SU-DHL-6 (cell line): ENCODE results near the gene CCNL1.

Experiments used
- CTCF ChIP-seq: fragments of 200-600 bp; sonication (generic); IDR thresholded peaks from one replicate; pipeline ENCODE4 v1.5.1; 2017; ENCODE audit warnings: antibody characterized with exemption, mild to moderate bottlenecking, low read length, moderate library complexity; ENCODE audit not compliant: insufficient read depth, poor library complexity, severe bottlenecking
- EZH2phosphoT487 ChIP-seq: fragments of 200-600 bp; sonication (generic), shearing (Covaris generic); conservative IDR thresholded peaks from 2 replicates; pipeline ENCODE4 v1.6.1; 2018; ENCODE audit warnings: mild to moderate bottlenecking, antibody characterized with exemption, low read length, moderate library complexity, mixed read lengths

DNA sequence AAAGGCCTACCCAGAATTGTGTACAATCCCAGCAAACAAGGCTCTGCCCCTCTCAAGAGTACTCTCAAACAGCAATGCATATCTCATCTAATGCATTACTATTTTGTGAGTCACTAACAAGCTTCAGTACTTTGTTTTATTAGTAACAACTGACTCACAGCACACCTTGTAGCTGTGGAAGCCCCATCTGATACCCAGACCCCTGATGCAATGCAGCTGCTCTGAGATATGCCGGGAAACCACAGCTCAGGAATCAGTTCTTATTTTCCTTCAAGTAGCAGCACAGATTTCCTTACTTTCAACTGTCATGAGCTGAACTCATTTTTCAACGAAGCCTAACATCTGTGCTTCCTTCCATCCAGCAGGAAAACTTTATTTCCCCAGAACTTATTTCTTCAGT lies 37.8 kb downstream of the CCNL1 start:
- no peak for TF ChIP-seq CTCF
- TF ChIP-seq EZH2phosphoT487 = no peak
